H1 (cell line): Measurements from ENCODE around the gene PCP4L1. TPM values are rescaled to one million over a fixed set of nuclear protein-coding genes. Genes with fewer than 3 reads are reported as not detected.

Source experiments
- CTCF ChIA-PET: fragments of 300-600 bp; sonication (Branson Sonifier 250); formaldehyde crosslinking; loops from one replicate; lab custom pipeline; 2021; ENCODE audit not compliant: partially characterized antibody; lab: Charles Lee
- POLR2A ChIA-PET: fragments of 300-600 bp; sonication (Branson Sonifier 250); formaldehyde crosslinking; loops from one replicate; lab custom pipeline; 2021; ENCODE audit warnings: inconsistent platforms; ENCODE audit not compliant: partially characterized antibody; lab: Charles Lee
- DNase-seq, 2 experiments: peaks; one replicate each; pipeline versions ENCODE4 v3.0.0 to v3.0.0-alpha.2; 2010 to 2022; ENCODE audit warnings: low spot score in 2 of 2, low read depth in 1 of 2, mixed read lengths in 1 of 2
- FAIRE-seq: peaks from 2 replicates; lab custom pipeline; 2011; peaks lifted over from hg19 to GRCh38; lab: Jason Lieb, UNC
- H2AFZ ChIP-seq: 2 replicates; pipeline ENCODE4 v1.8.1; 2012; ENCODE audit warnings: low read length, inconsistent platforms
- H2AK5ac ChIP-seq: 2 replicates; pipeline ENCODE4 v1.6.1; 2013; ENCODE audit warnings: low read depth, low read length
- H2BK120ac ChIP-seq: replicated peaks from 2 replicates; pipeline ENCODE3; 2013; ENCODE audit warnings: low read depth, low read length, inconsistent platforms
- H2BK12ac ChIP-seq: 2 replicates; pipeline ENCODE4 v1.6.1; 2013; ENCODE audit warnings: low read depth, low read length
- H2BK15ac ChIP-seq: 2 replicates; pipeline ENCODE4 v1.6.1; 2013; ENCODE audit warnings: low read length
- H2BK20ac ChIP-seq: 2 replicates; pipeline ENCODE4 v1.6.1; 2013; ENCODE audit warnings: low read length
- H2BK5ac ChIP-seq: 2 replicates; pipeline ENCODE4 v1.6.1; 2013; ENCODE audit warnings: low read depth, low read length
- H3K14ac ChIP-seq: 2 replicates; pipeline ENCODE4 v1.6.1; 2013; ENCODE audit warnings: inconsistent platforms; ENCODE audit not compliant: insufficient read length
- H3K18ac ChIP-seq: 2 replicates; pipeline ENCODE4 v1.6.1; 2013; ENCODE audit warnings: low read length; ENCODE audit errors: extremely low read depth
- H3K23ac ChIP-seq: 2 replicates; pipeline ENCODE4 v1.6.1; 2013; ENCODE audit warnings: inconsistent platforms; ENCODE audit not compliant: insufficient read length
- H3K23me2 ChIP-seq: 2 replicates; pipeline ENCODE4 v1.6.1; 2013; ENCODE audit warnings: low read depth, low read length
- H3K27ac ChIP-seq: 2 replicates; pipeline ENCODE4 v1.6.1; 2011; ENCODE audit warnings: low read depth, low read length, inconsistent platforms
- H3K27me3 ChIP-seq, 4 experiments: replicated peaks in 1 of 4; 1 replicate in 1 of 4; 2 replicates in 3 of 4; pipeline versions ENCODE4 v1.6.1 to v1.8.1; 2011 to 2013; ENCODE audit warnings: low read length in 3 of 4, mild to moderate bottlenecking in 3 of 4, inconsistent platforms in 2 of 4, mixed read lengths in 2 of 4, moderate library complexity in 1 of 4; ENCODE audit not compliant: control insufficient read depth in 3 of 4, insufficient read depth in 3 of 4; ENCODE audit errors: extremely low read depth in 1 of 4
- H3K36me3 ChIP-seq, 4 experiments: 2 replicates each; pipeline versions ENCODE4 v1.6.1 to v1.8.1; 2011 to 2013; ENCODE audit warnings: mild to moderate bottlenecking in 4 of 4, low read length in 3 of 4, moderate library complexity in 2 of 4, control low read depth in 1 of 4, inconsistent platforms in 1 of 4; ENCODE audit not compliant: insufficient read depth in 4 of 4, control insufficient read depth in 2 of 4
- H3K4ac ChIP-seq: replicated peaks from 2 replicates; pipeline ENCODE3; 2013; ENCODE audit warnings: low read length, low read depth, mixed read lengths, inconsistent platforms; ENCODE audit not compliant: insufficient read length
- H3K4me1 ChIP-seq, 4 experiments: replicated peaks in 1 of 4; 1 replicate in 1 of 4; 2 replicates in 3 of 4; pipeline versions ENCODE4 v1.6.1 to v1.8.1; 2011 to 2013; ENCODE audit warnings: low read length in 3 of 4, inconsistent platforms in 2 of 4, mixed read lengths in 1 of 4; ENCODE audit not compliant: insufficient read depth in 4 of 4, control insufficient read depth in 3 of 4
- H3K4me2 ChIP-seq, 2 experiments: 2 replicates each; pipeline versions ENCODE4 v1.6.1 to v1.8.1; 2011 to 2013; ENCODE audit warnings: low read depth in 2 of 2, low read length in 2 of 2, control low read depth in 1 of 2, inconsistent platforms in 1 of 2, mild to moderate bottlenecking in 1 of 2; ENCODE audit not compliant: insufficient read depth in 1 of 2
- H3K4me3 ChIP-seq, 4 experiments: fragments of 200-600, 300-600 bp in 1 of 4; sonication (generic), shearing (Covaris generic), sonication (Bioruptor Twin) in 1 of 4; 2 replicates each; pipeline versions ENCODE4 v1.5.1 to v1.8.1; 2011 to 2016; ENCODE audit warnings: low read length in 4 of 4, low read depth in 3 of 4, control low read depth in 2 of 4, inconsistent platforms in 2 of 4, mild to moderate bottlenecking in 2 of 4, mixed read lengths in 1 of 4, moderate library complexity in 1 of 4; ENCODE audit not compliant: insufficient read depth in 2 of 4; ENCODE audit errors: extremely low read depth in 1 of 4
- H3K56ac ChIP-seq: replicated peaks from 2 replicates; pipeline ENCODE3; 2013; ENCODE audit warnings: low read depth, mild to moderate bottlenecking, mixed read lengths, low read length, inconsistent platforms; ENCODE audit not compliant: insufficient read length
- H3K79me1 ChIP-seq: 2 replicates; pipeline ENCODE4 v1.6.1; 2013; ENCODE audit warnings: low read depth, low read length, control low read depth
- H3K79me2 ChIP-seq, 2 experiments: 2 replicates each; pipeline versions ENCODE4 v1.6.1 to v1.8.1; 2012 to 2013; ENCODE audit warnings: low read length in 2 of 2, mild to moderate bottlenecking in 2 of 2, inconsistent platforms in 1 of 2; ENCODE audit not compliant: insufficient read depth in 2 of 2, control insufficient read depth in 1 of 2
- H3K9ac ChIP-seq, 4 experiments: replicated peaks in 1 of 4; 1 replicate in 1 of 4; 2 replicates in 3 of 4; pipeline versions ENCODE4 v1.6.1 to v1.8.1; 2011 to 2013; ENCODE audit warnings: low read depth in 3 of 4, low read length in 3 of 4, control low read depth in 2 of 4, mild to moderate bottlenecking in 2 of 4, moderate library complexity in 2 of 4, inconsistent platforms in 1 of 4; ENCODE audit errors: extremely low read depth in 1 of 4
- H3K9me3 ChIP-seq, 2 experiments: 2 replicates each; pipeline versions ENCODE4 v1.6.1 to v1.8.1; 2012 to 2013; ENCODE audit warnings: mild to moderate bottlenecking in 2 of 2, moderate library complexity in 2 of 2, control low read depth in 1 of 2, inconsistent platforms in 1 of 2, low read depth in 1 of 2, low read length in 1 of 2, mixed read lengths in 1 of 2; ENCODE audit not compliant: insufficient read depth in 2 of 2
- H4K20me1 ChIP-seq, 2 experiments: replicated peaks in 1 of 2; 2 replicates each; pipeline versions ENCODE3 to v1.8.1; 2011 to 2013; ENCODE audit warnings: inconsistent platforms in 2 of 2, low read length in 2 of 2, mild to moderate bottlenecking in 1 of 2; ENCODE audit not compliant: insufficient read depth in 2 of 2, control insufficient read depth in 1 of 2
- H4K5ac ChIP-seq: 2 replicates; pipeline ENCODE4 v1.6.1; 2013; ENCODE audit warnings: low read length, low read depth, mixed read lengths, inconsistent platforms; ENCODE audit not compliant: insufficient read length
- H4K8ac ChIP-seq: 2 replicates; pipeline ENCODE4 v1.8.0; 2013; ENCODE audit warnings: mild to moderate bottlenecking, moderate library complexity, low read length, inconsistent platforms; ENCODE audit not compliant: insufficient read depth; ENCODE audit errors: extremely low read depth
- H4K91ac ChIP-seq: replicated peaks from 2 replicates; pipeline ENCODE3; 2013; ENCODE audit warnings: low read length, mixed read lengths, inconsistent platforms; ENCODE audit not compliant: insufficient read length
- ATF2 ChIP-seq: IDR thresholded peaks from 2 replicates; pipeline ENCODE4 v1.6.1; 2012; ENCODE audit warnings: low read length, inconsistent platforms
- BACH1 ChIP-seq: IDR thresholded peaks from 2 replicates; pipeline ENCODE4 v1.6.1; 2012; ENCODE audit warnings: low read length, improper control_type of control experiment
- BRCA1 ChIP-seq: IDR thresholded peaks from 2 replicates; pipeline ENCODE4 v1.6.1; 2012; ENCODE audit warnings: low read depth, low read length, improper control_type of control experiment
- CREB1 ChIP-seq: IDR thresholded peaks from 2 replicates; pipeline ENCODE4 v1.6.1; 2012; ENCODE audit warnings: inconsistent platforms
- GABPA ChIP-seq: IDR thresholded peaks from 2 replicates; pipeline ENCODE4 v1.6.1; 2011; ENCODE audit warnings: mild to moderate bottlenecking, low read length, moderate library complexity, borderline replicate concordance; ENCODE audit not compliant: insufficient read depth
- GTF2F1 ChIP-seq: IDR thresholded peaks from 2 replicates; pipeline ENCODE4 v1.6.1; 2012; ENCODE audit warnings: low read depth, low read length, improper control_type of control experiment, borderline replicate concordance
- HDAC6 ChIP-seq: IDR thresholded peaks from one replicate; pipeline ENCODE4 v1.7.1; 2012; ENCODE audit warnings: low read depth, mild to moderate bottlenecking, inconsistent platforms, low read length, moderate library complexity
- KDM4A ChIP-seq: IDR thresholded peaks from one replicate; pipeline ENCODE4 v1.7.1; 2012; ENCODE audit warnings: low read depth, mild to moderate bottlenecking, moderate library complexity, low read length, inconsistent platforms; ENCODE audit not compliant: severe bottlenecking
- RXRA ChIP-seq: IDR thresholded peaks from 2 replicates; pipeline ENCODE4 v1.6.1; 2011; ENCODE audit warnings: low read depth, mild to moderate bottlenecking, low read length, moderate library complexity; ENCODE audit not compliant: insufficient read depth
- SIN3A ChIP-seq, 2 experiments: IDR thresholded peaks in 1 of 2; conservative IDR thresholded peaks in 1 of 2; 2 replicates each; pipeline ENCODE4 v1.6.1; 2011 to 2012; ENCODE audit warnings: low read length in 2 of 2, improper control_type of control experiment in 1 of 2, low read depth in 1 of 2, mild to moderate bottlenecking in 1 of 2
- ZNF274 ChIP-seq: IDR thresholded peaks from 2 replicates; pipeline ENCODE4 v1.7.0; 2012; ENCODE audit warnings: low read length, borderline replicate concordance; ENCODE audit errors: extremely low read depth
- WGBS, 2 experiments: shearing (Covaris generic) in 1 of 2; methylation state at CpG; one replicate each; pipeline versions ENCODE4 v1.1.6 to v1.1.7; 2013 to 2015; ENCODE audit warnings: low lambda C conversion rate in 2 of 2, mixed read lengths in 2 of 2, inconsistent platforms in 1 of 2, low coverage in 1 of 2, missing lambda C conversion rate in 1 of 2; ENCODE audit not compliant: insufficient replicate concordance in 2 of 2, insufficient coverage in 1 of 2, insufficient read length in 1 of 2; ENCODE audit errors: extremely low coverage in 1 of 2, missing lambda C conversion rate in 1 of 2; 5-methylcytosine and 5-hydroxymethylcytosine counted together
- polyA plus RNA-seq, 7 experiments: library from polyadenylated mRNA; depleted of rRNA in 3 of 7; stranded (reverse) in 5 of 7; unstranded in 2 of 7; fragments of >200 nt in 5 of 7; fragments of 200-250 nt in 2 of 7; gene quantifications; 1 replicate in 5 of 7; 2 replicates in 1 of 7; 4 replicates in 1 of 7; pipeline versions ENCODE4 v1.2.1 to v1.2.3, GENCODE V29; 2011 to 2013; ENCODE audit warnings: missing spikeins in 2 of 7, mixed read lengths in 2 of 7
- total RNA-seq: library from RNA; stranded (reverse); fragmentation: NEBNext Ultra II Directional; extraction: Animal tissue kit (Norgen Biotek cat#: 25700); gene quantifications from 2 replicates; pipeline ENCODE4 v1.2.1, GENCODE V29; 2021

PCP4L1 gene
- total and polyA plus RNA-seq, 2 of the 8 experiments (the other 6 are each of a cell fraction or from before 2014, with no cell fraction given): 0.41 to 1.0 TPM

GRCh38 chr1:161285521-161285920 is 27.0 kb downstream of the PCP4L1 start:
- ChIA-PET CTCF (interaction anchor here (1.0 to 15.6 kb wide), 5 partner anchors 9 to 60 kb away, joined by 3 to 401 read pairs (median 4); partner anchors contain the start of genes APOA2 and TOMM40L), POLR2A (interaction anchor here (0.8 to 1.7 kb wide), 2 partner anchors 12 to 55 kb away, joined by 3 read pairs; no protein-coding TSS in a partner anchor)
- H3K9me3 ChIP-seq: peaks cover 0 to 3% of the 10 kb centered on the region in 2 experiments; a peak in 1 of 4 replicates
- peak overlapping the region; percentile 69; the same call in 1 of the 2 replicates for H2BK12ac ChIP-seq
- no peaks in the 10 kb centered on the region for H4K20me1 ChIP-seq
- H4K8ac ChIP-seq: no peak overlapping the region
- H3K56ac ChIP-seq: no peak overlapping the region
- H4K91ac ChIP-seq: no peak overlapping the region
- H3K4ac ChIP-seq: no peak overlapping the region
- H4K5ac ChIP-seq: no peak overlapping the region
- no peak overlapping the region for H3K9ac ChIP-seq
- 54% methylated on average over 5 of the region's 5 CpGs; no CpG with 5 or more reads in 1 of the 2 experiments for WGBS, 2 experiments
- H3K23ac ChIP-seq: no peak overlapping the region
- FAIRE-seq (peak; percentile 45), DNase-seq (no peak)
- H2BK5ac ChIP-seq: peak overlapping the region; percentile 49; the same call in 1 of the 2 replicates
- H2BK120ac ChIP-seq: no peak overlapping the region
- no peaks in the 10 kb centered on the region for H3K79me1 ChIP-seq
- peaks cover 0 to 4% (median 1%) of the 10 kb centered on the region in 4 experiments; a peak in 3 of 7 replicates for H3K4me1 ChIP-seq
- H3K27me3 ChIP-seq: no peaks in the 10 kb centered on the region; a peak in 1 of 7 replicates
- H3K14ac ChIP-seq: no peak overlapping the region
- H2AFZ ChIP-seq: peak overlapping the region; percentile 98
- H3K18ac ChIP-seq: no peak overlapping the region; the same call in 1 of the 2 replicates
- no peak overlapping the region for H3K27ac ChIP-seq
- H3K23me2 ChIP-seq: no peaks in the 10 kb centered on the region; the same call in 1 of the 2 replicates
- H2BK20ac ChIP-seq: no peak overlapping the region
- H3K36me3 ChIP-seq: no peaks in the 10 kb centered on the region
- no peak overlapping the region for H2AK5ac ChIP-seq
- H3K4me3 ChIP-seq: no peak overlapping the region
- peak overlapping the region in 1 of 2 experiments; percentile 27; a peak in 1 of 4 replicates for H3K4me2 ChIP-seq
- no peak overlapping the region for H2BK15ac ChIP-seq
- H3K79me2 ChIP-seq: no peaks in the 10 kb centered on the region
- TF ChIP-seq ZNF274: no peak
- TF ChIP-seq GTF2F1: no peak
- no peak for TF ChIP-seq ATF2
- no peak for TF ChIP-seq KDM4A
- no peak for TF ChIP-seq SIN3A (conservative IDR thresholded peaks at IDR 0.05 in 1 of 2, IDR thresholded peaks at IDR 0.05 in 1 of 2; ENCODE audit: low read depth in 1 of 2, low read length in 2 of 2)
- no peak for TF ChIP-seq CREB1
- TF ChIP-seq BRCA1: no peak
- no peak for TF ChIP-seq GABPA
- no peak for TF ChIP-seq HDAC6
- TF ChIP-seq RXRA: no peak
- no peak for TF ChIP-seq BACH1
